ENCODE measurements around the gene LGI2. TPM values are rescaled to one million over a fixed set of nuclear protein-coding genes. Genes with fewer than 3 reads are reported as not detected.

The LGI2 gene
- total and polyA plus RNA-seq, 2 experiments from 2014 or later: 0.63 to 8.0 TPM

DNA sequence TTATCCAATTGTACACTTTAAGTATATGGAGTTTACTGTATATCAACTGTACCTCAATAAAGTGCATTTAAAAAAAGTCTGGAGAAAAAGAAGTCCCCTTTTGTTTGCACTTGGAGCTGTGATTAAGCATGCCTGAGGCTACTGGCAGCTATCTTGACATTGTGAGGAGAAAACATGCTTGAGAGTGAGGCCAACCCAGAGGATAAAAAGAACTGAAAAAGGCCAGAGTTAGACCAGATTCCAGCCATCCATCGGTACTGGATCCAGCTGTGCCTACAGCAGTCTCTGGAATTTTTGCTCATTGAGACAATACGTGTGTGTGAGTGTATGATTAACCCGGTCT, 57.4 kb downstream of the LGI2 start (continued):
- TF ChIP-seq EZH2 (IDR thresholded peaks at IDR 0.05; ENCODE audit: low read depth, unreplicated experiment) (no peak), POLR2AphosphoS5 (IDR thresholded peaks at IDR 0.05; ENCODE audit: low read depth) (no peak), STAT1 (IDR thresholded peaks at IDR 0.05; ENCODE audit: unreplicated experiment) (no peak), NANOG (IDR thresholded peaks at IDR 0.05; ENCODE audit: borderline replicate concordance) (no peak), CREB1 (CRISPR knock-in tag; IDR thresholded peaks at IDR 0.05; ENCODE audit: low read depth) (no peak), ETS1 (IDR thresholded peaks at IDR 0.05) (no peak)

DNA sequence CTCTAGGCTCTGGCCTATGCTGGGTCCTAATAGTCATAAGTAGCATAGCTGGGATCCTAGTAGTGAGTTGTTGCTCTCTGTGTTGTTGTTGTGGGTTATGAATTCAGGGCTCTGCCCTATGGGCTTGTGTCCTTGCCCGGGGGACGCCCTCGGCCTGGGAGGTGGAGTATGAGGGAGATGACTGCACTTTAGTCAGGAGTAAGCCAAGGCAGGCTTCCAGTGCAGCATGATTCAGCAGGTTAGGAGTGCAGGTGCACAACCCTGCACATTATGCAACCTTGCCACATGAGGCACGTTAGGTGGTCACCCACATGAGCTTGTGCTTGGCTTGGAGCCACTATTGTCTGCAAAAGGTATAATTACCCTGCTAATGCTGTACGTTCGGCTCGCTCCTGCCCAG, 59.6 kb downstream of the LGI2 start:
- no peak overlapping the region for H3K4me3 ChIP-seq
- H3K36me3 Mint-ChIP-seq (ENCODE audit: low read depth): peaks cover 12% of the 10 kb centered on the region; the same call in 2 of the 3 replicates

DNA sequence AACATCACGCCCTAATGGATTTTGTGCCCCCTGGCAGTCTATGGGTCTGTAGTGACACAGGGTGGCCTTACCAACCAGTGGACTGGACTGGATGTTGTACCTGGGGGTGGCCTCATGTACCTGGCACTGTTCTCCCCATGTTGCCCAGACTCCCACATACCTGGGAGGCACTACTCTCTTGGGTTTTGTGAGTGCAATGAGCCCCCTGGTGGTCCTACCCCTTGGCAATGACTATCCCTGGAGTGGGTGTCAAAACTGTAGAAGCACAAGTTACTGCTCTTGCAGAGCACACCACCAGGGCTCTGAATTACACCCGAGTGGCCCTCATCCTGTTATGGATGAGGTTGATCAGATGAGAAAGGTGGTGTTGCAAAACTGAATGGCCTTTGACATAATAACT, 60.1 kb downstream of the LGI2 start:
- H3K4me3 Mint-ChIP-seq: no peak overlapping the region
- H3K36me3 Mint-ChIP-seq (ENCODE audit: low read depth): peaks cover 18% of the 10 kb centered on the region; the same call in 2 of the 3 replicates
- H3K27ac ChIP-seq (ENCODE audit: low read depth): no peak overlapping the region
- H3K27ac Mint-ChIP-seq: no peak overlapping the region
- H3K79me2 ChIP-seq (replicated peaks; ENCODE audit: insufficient read depth): no peaks in the 10 kb centered on the region
- no peak overlapping the region for H3K4me2 ChIP-seq
- no peaks in the 10 kb centered on the region for H3K36me3 ChIP-seq (ENCODE audit: insufficient read depth)
- H3K9me3 Mint-ChIP-seq: peaks cover 21% of the 10 kb centered on the region
- H4K20me1 ChIP-seq (replicated peaks; ENCODE audit: insufficient read depth): no peaks in the 10 kb centered on the region
- H2AFZ ChIP-seq: no peak overlapping the region
- TF ChIP-seq, protein P1, sequence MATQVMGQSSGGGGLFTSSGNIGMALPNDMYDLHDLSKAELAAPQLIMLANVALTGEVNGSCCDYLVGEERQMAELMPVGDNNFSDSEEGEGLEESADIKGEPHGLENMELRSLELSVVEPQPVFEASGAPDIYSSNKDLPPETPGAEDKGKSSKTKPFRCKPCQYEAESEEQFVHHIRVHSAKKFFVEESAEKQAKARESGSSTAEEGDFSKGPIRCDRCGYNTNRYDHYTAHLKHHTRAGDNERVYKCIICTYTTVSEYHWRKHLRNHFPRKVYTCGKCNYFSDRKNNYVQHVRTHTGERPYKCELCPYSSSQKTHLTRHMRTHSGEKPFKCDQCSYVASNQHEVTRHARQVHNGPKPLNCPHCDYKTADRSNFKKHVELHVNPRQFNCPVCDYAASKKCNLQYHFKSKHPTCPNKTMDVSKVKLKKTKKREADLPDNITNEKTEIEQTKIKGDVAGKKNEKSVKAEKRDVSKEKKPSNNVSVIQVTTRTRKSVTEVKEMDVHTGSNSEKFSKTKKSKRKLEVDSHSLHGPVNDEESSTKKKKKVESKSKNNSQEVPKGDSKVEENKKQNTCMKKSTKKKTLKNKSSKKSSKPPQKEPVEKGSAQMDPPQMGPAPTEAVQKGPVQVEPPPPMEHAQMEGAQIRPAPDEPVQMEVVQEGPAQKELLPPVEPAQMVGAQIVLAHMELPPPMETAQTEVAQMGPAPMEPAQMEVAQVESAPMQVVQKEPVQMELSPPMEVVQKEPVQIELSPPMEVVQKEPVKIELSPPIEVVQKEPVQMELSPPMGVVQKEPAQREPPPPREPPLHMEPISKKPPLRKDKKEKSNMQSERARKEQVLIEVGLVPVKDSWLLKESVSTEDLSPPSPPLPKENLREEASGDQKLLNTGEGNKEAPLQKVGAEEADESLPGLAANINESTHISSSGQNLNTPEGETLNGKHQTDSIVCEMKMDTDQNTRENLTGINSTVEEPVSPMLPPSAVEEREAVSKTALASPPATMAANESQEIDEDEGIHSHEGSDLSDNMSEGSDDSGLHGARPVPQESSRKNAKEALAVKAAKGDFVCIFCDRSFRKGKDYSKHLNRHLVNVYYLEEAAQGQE (IDR thresholded peaks at IDR 0.05; ENCODE audit: unreplicated experiment): no peak
- peak; percentile 20 to 61; a peak in 2 of 4 replicates for TF ChIP-seq CTCF (conservative IDR thresholded peaks at IDR 0.05; ENCODE audit: low read depth in 2 of 2)
- 0 out of 2 replicates have a peak, but pooled peaks cover 3% of the 10 kb centered on the region for H3K9me2 ChIP-seq (ENCODE audit: insufficient read depth)
- DNase-seq (ENCODE audit: low spot score) (no peak), ATAC-seq (no peak)
- no peaks in the 10 kb centered on the region for H3K27me3 ChIP-seq (ENCODE audit: insufficient read depth)
- no peaks in the 10 kb centered on the region; the same call in 2 of the 3 replicates for H3K4me1 Mint-ChIP-seq
- no peak overlapping the region for H3K4me3 ChIP-seq
- H3K27me3 Mint-ChIP-seq (ENCODE audit: insufficient read depth, low read depth, poor library complexity): peaks cover 3% of the 10 kb centered on the region
- H3K4me1 ChIP-seq (ENCODE audit: insufficient read depth): no peaks in the 10 kb centered on the region
- no peaks in the 10 kb centered on the region for H3F3A ChIP-seq (replicated peaks; ENCODE audit: low read depth)

More for the DNA sequence above, 59.6 kb downstream of the LGI2 start:
- DNase-seq (ENCODE audit: low spot score) (no peak), ATAC-seq (no peak)
- Mint-ChIP-seq H3K27ac (peak overlapping the region; percentile 73), H3K9me3 (peaks cover 15% of the 10 kb centered on the region), H3K4me3 (no peak overlapping the region), H3K4me1 (no peaks in the 10 kb centered on the region; the same call in 2 of the 3 replicates), H3K27me3 (ENCODE audit: insufficient read depth, low read depth, poor library complexity) (peaks cover 3% of the 10 kb centered on the region)
- Histone ChIP-seq H3F3A (replicated peaks; ENCODE audit: low read depth) (no peaks in the 10 kb centered on the region), H3K4me2 (no peak overlapping the region), H3K79me2 (replicated peaks; ENCODE audit: insufficient read depth) (no peaks in the 10 kb centered on the region), H3K9me2 (ENCODE audit: insufficient read depth) (0 out of 2 replicates have a peak, but pooled peaks cover 3% of the 10 kb centered on the region), H3K36me3 (ENCODE audit: insufficient read depth) (no peaks in the 10 kb centered on the region), H2AFZ (no peak overlapping the region), H3K27me3 (ENCODE audit: insufficient read depth) (no peaks in the 10 kb centered on the region), H3K4me1 (ENCODE audit: insufficient read depth) (no peaks in the 10 kb centered on the region), H3K27ac (ENCODE audit: low read depth) (no peak overlapping the region), H4K20me1 (replicated peaks; ENCODE audit: insufficient read depth) (no peaks in the 10 kb centered on the region)
- TF ChIP-seq ZNF331 (CRISPR knock-in tag; IDR thresholded peaks at IDR 0.05; ENCODE audit: low read depth): no peak
